ENCODE results near the gene VCAN.

VCAN gene

DNA sequence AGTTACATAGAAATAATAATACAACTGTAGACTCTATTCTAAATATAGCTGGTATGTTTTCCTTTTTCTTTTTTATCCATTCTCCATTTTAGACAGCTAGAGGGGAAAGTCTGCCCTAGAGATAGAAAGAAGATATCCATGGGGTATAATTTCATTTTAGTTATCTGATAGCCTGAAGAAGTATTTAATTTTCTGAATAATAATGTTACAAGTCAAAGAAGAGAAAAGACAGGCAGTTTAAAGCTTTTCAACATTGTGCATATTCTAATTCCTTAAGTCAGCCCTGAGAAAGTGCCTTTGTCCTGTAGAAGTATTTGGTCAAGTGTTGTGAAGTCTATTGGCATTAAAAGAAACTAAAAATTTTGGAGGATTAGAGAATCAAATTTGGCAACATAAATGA lies 2.5 kb upstream of the VCAN start:
- no peak for DNase-seq (ENCODE audit: low spot score)

DNA sequence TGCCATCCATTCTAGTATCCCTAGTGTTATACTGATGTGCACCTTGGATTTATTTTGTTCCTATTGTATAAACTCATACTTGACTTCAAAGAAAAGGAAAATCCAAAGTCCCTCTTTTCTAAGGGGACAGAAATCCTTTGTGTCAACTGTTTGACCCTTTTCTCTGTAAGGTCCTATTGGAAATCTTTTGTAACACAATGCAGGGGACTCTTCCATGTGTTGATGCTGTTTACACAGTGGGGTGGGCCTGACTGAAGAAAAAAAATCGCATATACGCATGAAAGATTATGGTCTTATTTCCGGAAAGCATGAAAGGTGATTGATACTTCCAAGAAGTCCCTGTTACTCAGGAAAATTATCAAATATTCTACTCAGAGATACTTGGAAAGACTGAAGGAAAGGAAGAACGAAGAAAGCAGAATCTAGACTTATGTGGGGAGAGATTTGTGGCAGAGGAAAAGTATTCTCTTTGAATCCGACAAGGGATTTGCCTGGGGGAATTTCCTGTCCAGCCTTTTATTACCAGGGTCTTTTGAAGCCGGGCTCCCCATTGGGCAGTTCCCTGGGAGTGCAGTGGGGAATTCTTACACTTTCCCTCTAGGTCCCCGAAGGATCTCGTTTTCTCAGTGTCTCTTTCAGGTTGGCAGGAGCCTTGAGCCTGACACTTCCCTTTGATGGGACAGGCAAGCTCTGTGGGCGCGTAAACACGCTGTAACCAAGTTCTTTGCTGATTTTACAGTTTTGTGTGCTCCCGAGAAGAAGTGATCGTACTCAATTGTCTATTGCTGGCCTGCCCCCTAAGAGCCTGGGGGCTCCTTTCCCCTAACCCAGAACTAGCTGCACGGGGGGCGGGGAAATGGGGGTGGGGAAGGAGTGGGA lies 779 bp upstream of the VCAN start:
- no peak for DNase-seq (ENCODE audit: low spot score)

DNA sequence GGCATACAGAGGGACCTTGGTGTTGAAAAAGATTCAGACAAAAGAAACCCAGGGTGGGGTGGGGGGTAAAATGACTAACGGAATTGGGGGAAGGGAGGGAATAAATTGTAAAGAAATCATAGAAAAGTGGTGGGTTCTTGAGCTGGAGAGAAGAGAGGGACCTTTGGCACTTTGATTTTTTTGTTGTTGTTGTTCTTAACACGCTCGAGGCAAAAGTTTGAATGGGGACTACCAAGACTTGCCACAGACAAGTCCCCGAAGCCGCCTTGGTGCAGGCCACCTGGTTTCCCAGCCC lies 616 bp downstream of the VCAN start:
- no peak for DNase-seq (ENCODE audit: low spot score)

DNA sequence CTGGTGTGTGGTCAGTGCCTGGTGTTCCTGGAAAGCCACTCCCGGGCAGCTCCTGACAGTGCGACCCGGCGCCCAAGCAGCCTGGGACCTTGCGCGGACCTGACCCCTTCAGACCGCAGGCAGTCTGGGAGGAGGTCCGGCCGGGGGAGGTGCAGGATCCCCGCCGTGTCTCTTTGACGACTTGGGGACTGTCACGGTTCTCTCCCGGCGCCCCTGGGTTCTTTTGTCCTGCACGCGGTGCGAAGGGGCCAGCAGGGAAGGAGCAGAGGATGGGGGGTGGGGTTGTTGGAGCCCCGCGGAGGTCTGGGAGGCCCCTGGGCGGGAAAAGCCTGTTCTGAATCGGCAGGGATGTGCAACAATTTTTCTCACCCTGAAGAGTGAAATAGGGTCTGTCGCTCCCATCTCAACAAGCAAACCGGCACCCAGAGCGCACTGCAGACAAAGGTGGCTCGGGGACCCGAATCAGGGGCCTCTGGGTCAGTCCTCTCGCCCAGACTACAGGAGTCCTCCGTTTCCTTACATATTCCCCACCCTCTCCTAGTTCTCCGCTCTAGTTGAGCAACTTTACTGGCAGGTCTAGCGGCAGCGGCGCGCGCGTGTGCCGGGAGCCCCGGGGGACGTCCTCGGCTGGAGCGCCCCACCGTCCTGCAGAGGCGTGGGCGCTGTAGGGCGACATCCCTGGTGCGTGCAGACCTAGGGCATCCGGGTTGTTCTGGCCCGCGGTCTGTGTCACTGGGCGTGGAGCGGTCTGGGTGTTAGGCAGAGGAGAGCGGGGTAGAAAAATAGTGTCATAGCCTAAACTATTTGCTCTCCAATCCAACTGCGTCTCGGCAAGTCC lies 1.2 kb downstream of the VCAN start:
- DNase-seq (ENCODE audit: low spot score), result peak; percentile 56

DNA sequence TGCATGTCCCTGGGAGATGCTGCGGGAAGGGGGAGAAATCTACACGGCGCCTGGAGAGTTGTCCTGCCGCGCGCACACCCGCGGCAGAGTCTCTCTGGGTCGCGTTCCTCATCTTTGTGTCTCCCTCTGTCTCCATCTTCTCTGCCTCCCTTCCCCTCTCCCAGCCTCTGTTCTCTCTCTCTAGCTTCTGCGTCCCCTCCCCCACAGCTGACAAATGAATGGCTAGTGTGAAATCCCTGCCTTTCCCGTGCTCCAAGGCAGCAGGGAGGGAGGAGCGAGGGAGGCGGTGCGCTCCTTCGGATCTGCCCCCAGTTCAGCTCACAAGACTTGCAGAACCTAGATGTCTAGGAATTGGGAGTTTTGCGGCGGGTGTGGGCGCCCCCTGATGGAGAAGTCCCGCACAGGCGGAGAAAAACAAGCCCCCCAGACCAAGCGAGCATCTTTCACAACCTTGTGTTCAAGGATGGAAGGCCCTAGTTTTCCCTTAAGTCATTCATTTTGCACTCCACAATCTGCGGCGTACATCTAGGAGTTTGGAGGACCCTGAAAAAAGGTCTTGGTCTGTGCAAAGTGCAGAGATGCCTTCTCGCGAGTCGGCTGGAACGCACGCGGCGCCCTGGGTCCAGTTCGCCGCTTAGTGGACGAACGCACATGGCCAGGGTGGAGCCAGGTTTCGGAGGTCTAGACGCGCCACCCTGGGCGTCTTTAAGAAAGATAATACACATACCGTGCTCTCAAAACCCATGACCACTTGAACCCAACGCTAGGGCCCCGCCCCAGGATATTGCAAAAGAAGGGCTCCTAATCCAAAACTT lies 2.0 kb downstream of the VCAN start:
- peak; percentile 81 for DNase-seq (ENCODE audit: low spot score)

DNA sequence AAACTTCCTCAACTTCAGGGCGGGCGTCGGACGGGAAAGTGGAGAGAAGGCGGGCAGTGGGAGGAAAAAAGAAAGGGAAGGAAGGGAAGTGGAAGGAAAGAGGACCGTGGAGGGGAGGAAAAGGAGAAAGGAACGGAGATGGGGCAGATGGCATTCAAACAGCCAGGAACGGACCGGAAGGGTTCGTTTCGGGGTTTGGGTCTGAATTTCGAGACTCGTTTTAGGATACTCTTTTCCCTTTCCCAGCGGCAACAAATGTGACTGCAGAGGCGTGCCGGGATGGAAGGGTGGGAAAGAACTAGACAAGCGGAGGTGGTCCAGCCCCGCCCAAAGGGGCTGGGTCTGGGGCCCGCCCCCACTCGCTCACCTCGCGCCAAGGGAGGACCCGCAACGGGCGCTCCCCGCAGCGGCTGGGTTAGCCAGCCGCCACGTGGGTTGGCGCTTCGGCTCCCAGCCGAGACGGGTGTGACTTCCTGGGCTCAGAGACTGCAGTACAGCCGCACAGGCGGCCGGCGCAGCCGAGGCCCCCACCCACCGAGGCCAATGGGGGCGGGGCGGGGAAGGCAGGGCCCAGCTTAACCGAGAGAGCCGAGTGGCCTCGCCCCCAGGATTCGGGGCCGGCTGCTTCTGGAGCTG lies 2.7 kb downstream of the VCAN start:
- peak; percentile 73 for DNase-seq (ENCODE audit: low spot score)

DNA sequence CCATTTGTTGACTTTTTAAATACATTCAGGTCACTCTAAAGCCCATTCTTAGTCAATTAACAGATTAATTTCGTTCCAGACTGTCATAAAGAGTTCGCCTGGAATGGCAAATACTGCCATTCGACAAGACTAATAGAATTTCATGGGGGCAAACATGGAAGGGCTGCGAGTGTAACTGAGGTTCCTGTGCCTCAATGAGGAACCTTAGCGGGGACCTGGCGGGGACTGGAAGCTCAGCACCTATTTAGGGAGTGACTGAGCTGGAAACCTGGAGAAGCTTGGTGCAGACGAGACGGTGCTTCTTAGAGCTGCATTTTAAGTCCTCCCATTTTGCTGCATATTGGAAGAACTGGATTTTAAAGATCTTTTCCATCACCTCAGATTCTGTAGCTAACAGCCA lies 3.4 kb downstream of the VCAN start:
- DNase-seq (ENCODE audit: low spot score), result no peak

DNA sequence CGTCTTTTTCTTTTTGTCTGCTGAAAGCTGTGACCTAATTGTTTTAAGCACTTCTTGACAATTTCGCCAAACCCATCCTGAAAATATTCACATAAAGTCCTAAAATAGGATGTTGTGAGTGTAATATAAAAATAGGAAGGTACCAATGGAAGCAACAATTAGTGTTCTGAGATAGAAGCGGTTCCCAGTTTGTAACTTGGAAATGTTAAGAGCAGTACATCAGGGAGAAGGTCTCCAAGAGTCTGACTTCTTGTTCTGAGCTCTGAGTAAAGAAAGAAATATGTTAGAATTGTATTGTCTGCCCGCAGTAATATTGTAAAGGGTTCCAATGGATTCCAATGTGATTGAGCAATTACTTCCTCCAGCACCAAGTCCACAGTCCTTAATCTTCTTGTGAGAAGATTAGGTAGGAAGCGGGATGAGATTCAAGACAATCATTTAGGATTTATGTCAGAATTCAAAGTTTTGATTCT lies 3.9 kb downstream of the VCAN start:
- no peak for DNase-seq (ENCODE audit: low spot score)

DNA sequence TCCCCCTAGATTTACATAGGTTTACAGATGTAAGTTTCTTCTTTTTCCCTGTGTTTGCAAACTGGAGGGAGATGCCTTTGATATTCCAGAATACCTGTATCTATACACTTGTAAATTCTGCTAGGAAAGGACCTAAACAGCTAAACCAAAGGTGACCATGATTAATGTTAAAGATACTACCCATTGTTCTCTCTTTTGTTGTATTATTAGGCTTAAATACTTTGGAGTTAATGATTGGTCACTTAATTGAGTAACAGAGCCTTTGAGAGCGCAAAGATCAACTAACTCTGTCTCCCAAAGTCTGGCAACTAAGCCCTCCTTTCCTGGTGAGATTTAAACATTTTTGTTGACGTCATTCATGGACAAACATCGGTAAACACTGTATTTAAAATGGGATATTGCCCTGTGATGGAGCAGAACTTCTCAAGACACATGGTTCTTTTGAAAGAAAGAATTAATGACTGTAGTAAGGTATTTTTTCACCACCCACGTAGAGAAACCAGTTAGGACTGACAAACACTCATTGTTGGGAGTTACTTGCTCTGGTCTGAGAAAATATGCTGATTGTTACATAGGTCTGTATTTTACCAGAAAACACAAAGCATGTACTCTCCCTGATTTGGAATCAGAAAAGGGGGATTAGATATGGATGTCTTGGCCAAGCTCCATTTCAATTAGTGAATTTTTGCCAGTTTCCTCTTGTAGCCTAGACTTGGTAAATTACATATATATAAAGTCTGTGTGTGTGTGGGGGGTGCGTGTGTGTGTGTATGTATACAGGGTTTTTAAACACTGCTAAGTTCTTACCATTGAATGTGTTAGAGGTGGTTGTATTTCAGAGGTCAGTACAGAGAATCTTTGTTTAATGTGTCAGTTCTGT lies 4.6 kb downstream of the VCAN start:
- no peak for DNase-seq (ENCODE audit: low spot score)

DNA sequence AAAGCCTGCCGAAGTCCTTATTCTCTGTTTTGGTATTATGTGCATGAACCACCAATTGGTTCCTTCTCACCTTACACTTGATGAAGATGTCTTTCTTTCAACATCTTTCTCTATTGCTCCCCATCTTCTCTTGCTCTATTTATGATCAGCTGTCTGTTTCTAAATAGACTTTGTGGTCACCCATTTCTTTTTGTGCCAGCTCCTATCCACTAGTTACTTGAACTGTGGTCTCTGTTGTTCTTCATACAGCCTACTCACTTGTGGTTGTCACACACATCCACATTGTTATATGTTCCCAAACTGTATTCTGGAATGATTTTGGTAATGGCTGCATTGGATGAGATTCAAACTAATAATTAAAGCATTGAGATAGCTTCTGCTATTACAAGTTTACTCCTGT lies 11.4 kb downstream of the VCAN start:
- DNase-seq (ENCODE audit: low spot score), result no peak

DNA sequence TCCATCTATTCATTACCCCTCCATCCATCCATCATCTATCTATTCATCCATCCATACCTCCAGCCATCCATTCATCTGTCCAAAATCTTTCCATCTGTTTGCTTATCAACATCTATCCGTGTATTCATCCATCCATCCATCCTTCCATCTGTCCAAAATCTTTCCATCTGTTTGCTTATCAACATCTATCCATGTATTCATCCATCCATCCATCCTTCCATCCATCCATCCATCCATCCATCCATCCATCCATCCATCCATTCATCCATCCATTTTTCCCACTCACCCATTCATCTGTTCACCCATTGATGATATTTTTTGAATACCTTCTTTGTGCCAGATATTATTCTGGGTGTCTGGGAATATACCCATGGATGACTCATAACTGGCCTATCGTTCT lies 12.8 kb downstream of the VCAN start:
- no peak for DNase-seq (ENCODE audit: low spot score)

DNA sequence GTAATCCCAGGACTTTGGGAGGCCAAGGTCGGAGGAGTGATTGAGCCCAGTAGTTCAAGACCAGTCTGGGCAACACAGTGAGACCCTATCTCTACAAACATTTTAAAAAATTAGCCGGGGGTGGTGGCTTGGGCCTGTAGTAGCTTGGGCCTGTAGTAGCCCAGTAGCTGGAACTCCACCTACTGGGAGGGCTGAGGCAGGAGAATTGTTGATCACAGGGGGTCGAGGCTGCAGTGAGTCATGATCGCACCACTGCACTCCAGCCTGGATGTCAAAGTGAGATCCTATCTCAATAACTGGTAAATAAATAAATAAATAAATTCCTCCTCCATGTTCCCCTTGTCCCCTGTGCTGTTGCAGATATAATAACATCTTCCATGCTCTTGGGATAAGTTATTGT lies 14.3 kb downstream of the VCAN start:
- no peak for DNase-seq (ENCODE audit: low spot score)

DNA sequence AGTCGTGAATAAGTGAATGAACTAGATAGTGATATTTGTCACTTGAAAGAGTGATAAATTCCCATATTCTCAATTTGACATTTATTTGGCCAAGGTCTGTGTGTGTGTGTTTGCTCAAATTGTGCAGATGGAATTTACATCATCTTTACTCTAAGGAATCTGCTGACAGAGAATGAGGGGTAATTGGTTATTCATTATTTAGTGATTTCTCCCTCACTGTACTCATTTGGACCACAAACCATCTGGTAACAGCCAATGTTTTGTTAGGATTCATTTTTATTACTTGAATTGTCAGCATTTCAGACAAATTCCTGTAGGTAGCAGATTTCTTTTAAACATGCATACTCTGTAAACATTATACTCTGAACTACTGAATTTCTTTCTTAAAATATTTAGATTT lies 15.6 kb downstream of the VCAN start:
- no peak for DNase-seq (ENCODE audit: low spot score)

DNA sequence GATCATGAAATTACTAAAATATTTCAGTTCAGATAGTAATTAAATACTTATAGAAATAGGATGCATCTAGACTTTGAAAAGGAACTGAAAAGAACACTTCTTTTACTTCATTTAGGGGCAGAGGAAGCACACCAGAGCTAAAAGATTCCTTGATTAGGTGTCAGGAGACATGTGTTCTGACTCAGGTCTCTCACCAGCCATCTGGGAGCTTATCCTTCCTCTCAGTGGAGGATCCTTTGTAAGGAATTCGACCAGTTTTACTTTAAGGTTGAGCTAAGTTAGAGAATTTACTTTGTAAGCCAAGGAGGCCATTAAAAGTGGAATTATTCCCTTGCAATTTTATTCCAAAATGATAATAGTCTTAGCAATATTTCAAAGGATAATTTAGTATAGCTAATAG lies 16.7 kb downstream of the VCAN start:
- DNase-seq (ENCODE audit: low spot score), result no peak

DNA sequence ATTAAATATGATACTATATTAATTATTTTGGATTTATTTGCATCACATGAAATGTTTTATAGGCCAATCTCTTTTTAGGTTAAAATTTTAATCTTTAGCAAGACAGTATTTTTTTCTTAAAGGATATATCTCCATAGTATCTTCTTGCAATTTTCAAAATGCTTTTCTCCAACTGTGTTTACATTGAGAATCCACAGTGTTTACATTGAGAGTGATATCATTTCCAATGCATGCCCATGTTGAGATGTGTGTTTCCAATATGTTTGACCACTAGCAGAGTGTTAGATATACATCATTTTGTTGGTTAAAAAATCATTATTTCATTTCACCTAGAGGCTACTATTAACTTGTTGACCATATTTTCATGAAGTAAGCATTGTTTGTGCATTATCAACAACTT lies 17.3 kb downstream of the VCAN start:
- DNase-seq (ENCODE audit: low spot score), result no peak

DNA sequence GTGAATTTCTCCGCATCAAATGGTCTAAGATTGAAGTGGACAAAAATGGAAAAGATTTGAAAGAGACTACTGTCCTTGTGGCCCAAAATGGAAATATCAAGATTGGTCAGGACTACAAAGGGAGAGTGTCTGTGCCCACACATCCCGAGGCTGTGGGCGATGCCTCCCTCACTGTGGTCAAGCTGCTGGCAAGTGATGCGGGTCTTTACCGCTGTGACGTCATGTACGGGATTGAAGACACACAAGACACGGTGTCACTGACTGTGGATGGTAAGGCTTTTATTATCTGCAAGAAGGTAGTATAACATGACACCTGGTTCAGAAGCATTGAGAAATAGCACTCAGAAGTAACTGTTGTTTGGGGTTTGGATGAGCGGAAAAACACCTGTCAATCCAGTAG lies 18.7 kb downstream of the VCAN start:
- no peak for DNase-seq (ENCODE audit: low spot score)

DNA sequence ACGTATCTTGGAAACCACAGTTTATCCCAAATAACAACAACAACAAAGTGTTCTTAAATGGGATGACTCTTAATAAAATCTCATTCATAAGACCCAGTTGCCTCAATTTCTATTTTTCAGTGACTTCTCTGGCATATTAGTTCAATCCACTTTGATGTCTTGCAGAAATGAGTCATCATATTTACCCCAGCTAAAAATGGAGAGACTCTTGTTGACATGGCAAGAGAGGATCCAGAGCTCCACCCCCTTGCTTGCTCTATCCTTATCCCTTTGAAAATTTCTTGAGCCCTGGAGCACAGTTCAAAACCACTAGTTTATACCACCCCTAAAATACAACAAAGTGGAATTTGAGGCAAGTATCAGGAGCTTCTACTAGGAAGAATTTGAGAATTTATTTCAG lies 20.8 kb downstream of the VCAN start:
- DNase-seq (ENCODE audit: low spot score), result no peak

DNA sequence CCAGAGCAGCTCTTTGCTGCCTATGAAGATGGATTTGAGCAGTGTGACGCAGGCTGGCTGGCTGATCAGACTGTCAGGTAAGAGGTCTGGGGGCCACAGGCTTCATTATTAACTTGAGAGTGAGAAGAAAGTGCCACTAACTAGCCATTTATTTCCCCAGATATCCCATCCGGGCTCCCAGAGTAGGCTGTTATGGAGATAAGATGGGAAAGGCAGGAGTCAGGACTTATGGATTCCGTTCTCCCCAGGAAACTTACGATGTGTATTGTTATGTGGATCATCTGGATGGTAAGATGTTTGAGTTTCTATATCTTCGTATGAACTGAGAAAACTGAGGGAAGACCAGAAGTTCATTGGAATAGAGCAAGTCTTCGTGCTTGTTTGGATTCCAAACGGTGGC lies 22.1 kb downstream of the VCAN start:
- DNase-seq (ENCODE audit: low spot score), result no peak

DNA sequence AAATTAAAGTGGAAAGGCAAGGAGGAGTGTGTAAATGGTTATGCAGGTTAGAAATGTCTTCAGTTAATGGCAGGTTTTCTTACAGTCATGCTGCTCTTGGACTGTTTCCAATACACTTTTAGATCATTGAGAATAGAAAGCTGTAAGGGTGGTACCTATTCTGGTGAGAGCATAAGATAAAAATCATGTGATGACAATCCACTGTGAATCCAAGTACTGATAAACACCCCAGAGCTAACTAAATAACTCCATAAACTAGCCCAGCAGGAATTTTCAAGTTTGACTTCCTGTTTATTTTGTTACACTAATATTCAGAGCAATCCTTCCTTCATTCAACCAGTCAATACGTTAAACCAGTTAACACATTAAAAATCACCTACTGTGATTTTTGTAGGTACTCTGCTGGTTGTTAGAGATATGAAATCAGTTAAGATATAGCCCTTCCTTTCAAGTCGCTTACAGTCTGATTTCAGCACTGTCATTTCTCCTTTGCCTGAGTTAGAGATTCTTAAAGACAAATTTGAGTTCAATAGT lies 22.6 kb downstream of the VCAN start:
- no peak for DNase-seq (ENCODE audit: low spot score)

DNA sequence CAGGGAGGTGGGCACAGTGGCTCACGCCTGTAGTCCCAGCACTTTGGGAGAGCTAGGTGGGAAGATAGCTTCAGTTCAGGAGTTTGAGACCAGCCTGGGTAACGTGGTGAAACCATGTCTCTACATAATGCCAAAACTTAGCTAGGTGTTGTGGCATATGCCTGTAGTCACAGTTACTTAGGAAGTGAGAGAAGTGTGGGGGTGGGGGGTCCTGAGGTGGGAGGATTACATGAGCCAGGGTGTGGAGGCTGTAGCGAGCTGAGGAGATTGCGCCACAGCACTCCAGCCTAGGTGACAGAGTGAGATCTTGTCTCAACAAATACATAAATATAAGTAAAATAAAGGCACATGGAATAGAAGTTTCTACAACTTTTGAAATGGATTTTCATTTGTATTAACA lies 23.1 kb downstream of the VCAN start:
- no peak for DNase-seq (ENCODE audit: low spot score)

DNA sequence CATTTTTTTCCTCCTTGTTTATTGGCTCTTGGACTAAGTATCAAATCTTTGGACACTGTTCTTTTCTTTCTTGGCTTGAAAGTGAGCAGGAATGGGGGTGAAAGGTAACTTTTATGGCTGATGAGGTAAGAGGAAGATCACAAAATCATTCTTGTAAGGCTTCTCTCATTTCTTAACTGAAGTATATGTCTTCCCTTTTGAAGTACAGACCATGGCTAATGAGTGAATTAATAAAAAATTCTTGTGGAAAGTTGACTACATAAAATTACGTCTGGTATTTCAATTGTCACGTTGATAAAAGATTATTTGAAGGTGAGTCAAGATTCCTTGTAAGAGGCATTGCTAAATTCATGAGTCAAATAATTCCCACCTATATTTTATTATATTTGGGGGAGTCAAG lies 25.1 kb downstream of the VCAN start:
- DNase-seq (ENCODE audit: low spot score), result no peak
